ENCODE data around the gene NOTUM.

NOTUM gene

DNA sequence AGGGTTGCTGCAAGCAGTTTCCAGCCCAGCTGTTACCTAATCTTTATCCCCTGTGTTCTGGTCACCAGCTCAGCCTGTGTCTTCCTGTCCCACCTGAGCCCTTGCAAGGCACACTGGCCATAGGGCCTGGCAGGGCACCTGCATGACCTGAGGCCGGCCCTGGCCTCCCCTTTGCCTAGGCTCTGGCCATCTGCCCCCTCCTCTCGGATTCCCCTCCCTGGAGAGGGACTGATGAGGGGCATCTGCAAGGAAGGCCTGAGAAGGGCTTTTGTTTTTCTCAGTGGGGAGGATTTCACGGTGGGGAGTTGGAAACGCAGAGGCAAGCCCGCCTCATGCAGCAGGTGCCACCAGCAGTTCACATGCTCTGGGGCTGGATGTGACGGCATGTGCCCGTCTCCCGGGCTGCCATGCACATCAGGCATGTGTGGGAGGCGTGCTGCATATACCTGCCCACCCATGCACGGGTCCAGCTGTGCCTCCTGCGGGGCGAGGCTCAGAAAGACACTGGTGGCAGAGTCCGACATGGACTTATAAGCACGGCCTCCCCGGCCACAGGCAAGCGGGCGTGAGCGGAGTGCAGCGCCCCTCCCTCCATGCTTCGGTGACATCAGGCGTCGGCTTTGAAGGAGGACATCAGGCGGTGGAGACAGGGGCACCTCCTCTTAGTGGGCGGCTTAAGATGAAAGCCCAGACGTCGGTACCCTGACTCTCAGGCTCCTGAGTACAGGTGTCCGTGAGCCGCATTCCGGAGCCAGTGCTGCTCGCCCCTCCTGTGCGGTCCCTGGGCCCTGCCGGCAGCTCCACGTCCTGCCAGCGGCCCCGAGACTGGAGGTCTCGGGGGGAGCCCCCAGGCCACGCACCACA is 33.0 kb upstream of the NOTUM start:
- POLR2A ChIA-PET, result interaction anchor here (0.6 kb wide), 1 partner anchor 140 kb away, joined by 3 read pairs; no protein-coding TSS in a partner anchor
- Histone ChIP-seq H3K4me3 (ENCODE audit: low read depth, low read length) (no peak overlapping the region), H3K4me1 (ENCODE audit: control insufficient read depth, insufficient read depth, low read length) (peaks cover 7% of the 10 kb centered on the region), H3K27ac (ENCODE audit: extremely low read depth, low read depth, low read length) (no peak overlapping the region), H3K36me3 (ENCODE audit: control insufficient read depth in 2 of 2, insufficient read depth in 1 of 2, low read length in 2 of 2) (peaks cover 0 to 18% of the 10 kb centered on the region in 2 experiments; a peak in 1 of 3 replicates), H3K9me3 (ENCODE audit: control insufficient read depth, insufficient read depth, low read depth, low read length) (no peaks in the 10 kb centered on the region)
- CTCF ChIA-PET, result interaction anchor here (1.4 kb wide), 1 partner anchor 26 kb away, joined by 4 read pairs; no protein-coding TSS in a partner anchor
- TF ChIP-seq ZNF211 (tag by site-specific recombination; IDR thresholded peaks at IDR 0.05; ENCODE audit: low read depth) (no peak), ZFHX2 (tag by site-specific recombination; conservative IDR thresholded peaks at IDR 0.05) (0 out of 2 replicates have a peak, but pooled peaks have one; percentile 10), ZNF423 (tag by site-specific recombination; IDR thresholded peaks at IDR 0.05) (no peak), ZNF302 (tag by site-specific recombination; IDR thresholded peaks at IDR 0.05; ENCODE audit: low read depth) (no peak), RBAK (tag by site-specific recombination; IDR thresholded peaks at IDR 0.05) (no peak), HOXD13 (CRISPR knock-in tag; IDR thresholded peaks at IDR 0.05; ENCODE audit: borderline replicate concordance) (no peak), ZNF600 (tag by site-specific recombination; IDR thresholded peaks at IDR 0.05) (0 out of 2 replicates have a peak, but pooled peaks have one; percentile 8), ZNF10 (tag by site-specific recombination; IDR thresholded peaks at IDR 0.05) (0 out of 2 replicates have a peak, but pooled peaks have one; percentile 42), ZNF169 (tag by site-specific recombination; IDR thresholded peaks at IDR 0.05) (no peak), ZNF350 (tag by site-specific recombination; IDR thresholded peaks at IDR 0.05) (no peak), ZIC2 (tag by site-specific recombination; IDR thresholded peaks at IDR 0.05) (peak; percentile 45), SP2 (tag by site-specific recombination; IDR thresholded peaks at IDR 0.05) (peak; percentile 19; the same call in 1 of the 2 replicates), ZNF416 (tag by site-specific recombination; IDR thresholded peaks at IDR 0.05) (no peak), ZNF747 (tag by site-specific recombination; IDR thresholded peaks at IDR 0.05) (no peak), REPIN1 (tag by site-specific recombination; IDR thresholded peaks at IDR 0.05; ENCODE audit: low read depth) (no peak), ZNF621 (tag by site-specific recombination; IDR thresholded peaks at IDR 0.05) (no peak), WT1 (tag by site-specific recombination; IDR thresholded peaks at IDR 0.05) (no peak), ZBTB20 (tag by site-specific recombination; IDR thresholded peaks at IDR 0.05) (no peak)
- TF ChIP-seq, protein P1, sequence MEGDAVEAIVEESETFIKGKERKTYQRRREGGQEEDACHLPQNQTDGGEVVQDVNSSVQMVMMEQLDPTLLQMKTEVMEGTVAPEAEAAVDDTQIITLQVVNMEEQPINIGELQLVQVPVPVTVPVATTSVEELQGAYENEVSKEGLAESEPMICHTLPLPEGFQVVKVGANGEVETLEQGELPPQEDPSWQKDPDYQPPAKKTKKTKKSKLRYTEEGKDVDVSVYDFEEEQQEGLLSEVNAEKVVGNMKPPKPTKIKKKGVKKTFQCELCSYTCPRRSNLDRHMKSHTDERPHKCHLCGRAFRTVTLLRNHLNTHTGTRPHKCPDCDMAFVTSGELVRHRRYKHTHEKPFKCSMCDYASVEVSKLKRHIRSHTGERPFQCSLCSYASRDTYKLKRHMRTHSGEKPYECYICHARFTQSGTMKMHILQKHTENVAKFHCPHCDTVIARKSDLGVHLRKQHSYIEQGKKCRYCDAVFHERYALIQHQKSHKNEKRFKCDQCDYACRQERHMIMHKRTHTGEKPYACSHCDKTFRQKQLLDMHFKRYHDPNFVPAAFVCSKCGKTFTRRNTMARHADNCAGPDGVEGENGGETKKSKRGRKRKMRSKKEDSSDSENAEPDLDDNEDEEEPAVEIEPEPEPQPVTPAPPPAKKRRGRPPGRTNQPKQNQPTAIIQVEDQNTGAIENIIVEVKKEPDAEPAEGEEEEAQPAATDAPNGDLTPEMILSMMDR (tag by site-specific recombination; IDR thresholded peaks at IDR 0.05), result no peak
- TF ChIP-seq, protein P2, sequence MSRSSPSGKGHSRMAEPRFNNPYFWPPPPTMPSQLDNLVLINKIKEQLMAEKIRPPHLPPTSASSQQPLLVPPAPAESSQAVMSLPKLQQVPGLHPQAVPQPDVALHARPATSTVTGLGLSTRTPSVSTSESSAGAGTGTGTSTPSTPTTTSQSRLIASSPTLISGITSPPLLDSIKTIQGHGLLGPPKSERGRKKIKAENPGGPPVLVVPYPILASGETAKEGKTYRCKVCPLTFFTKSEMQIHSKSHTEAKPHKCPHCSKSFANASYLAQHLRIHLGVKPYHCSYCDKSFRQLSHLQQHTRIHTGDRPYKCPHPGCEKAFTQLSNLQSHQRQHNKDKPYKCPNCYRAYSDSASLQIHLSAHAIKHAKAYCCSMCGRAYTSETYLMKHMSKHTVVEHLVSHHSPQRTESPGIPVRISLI (tag by site-specific recombination; IDR thresholded peaks at IDR 0.05), result no peak
- TF ChIP-seq, protein P3, sequence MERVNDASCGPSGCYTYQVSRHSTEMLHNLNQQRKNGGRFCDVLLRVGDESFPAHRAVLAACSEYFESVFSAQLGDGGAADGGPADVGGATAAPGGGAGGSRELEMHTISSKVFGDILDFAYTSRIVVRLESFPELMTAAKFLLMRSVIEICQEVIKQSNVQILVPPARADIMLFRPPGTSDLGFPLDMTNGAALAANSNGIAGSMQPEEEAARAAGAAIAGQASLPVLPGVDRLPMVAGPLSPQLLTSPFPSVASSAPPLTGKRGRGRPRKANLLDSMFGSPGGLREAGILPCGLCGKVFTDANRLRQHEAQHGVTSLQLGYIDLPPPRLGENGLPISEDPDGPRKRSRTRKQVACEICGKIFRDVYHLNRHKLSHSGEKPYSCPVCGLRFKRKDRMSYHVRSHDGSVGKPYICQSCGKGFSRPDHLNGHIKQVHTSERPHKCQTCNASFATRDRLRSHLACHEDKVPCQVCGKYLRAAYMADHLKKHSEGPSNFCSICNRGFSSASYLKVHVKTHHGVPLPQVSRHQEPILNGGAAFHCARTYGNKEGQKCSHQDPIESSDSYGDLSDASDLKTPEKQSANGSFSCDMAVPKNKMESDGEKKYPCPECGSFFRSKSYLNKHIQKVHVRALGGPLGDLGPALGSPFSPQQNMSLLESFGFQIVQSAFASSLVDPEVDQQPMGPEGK (tag by site-specific recombination; IDR thresholded peaks at IDR 0.05), result no peak
- TF ChIP-seq, protein P4, sequence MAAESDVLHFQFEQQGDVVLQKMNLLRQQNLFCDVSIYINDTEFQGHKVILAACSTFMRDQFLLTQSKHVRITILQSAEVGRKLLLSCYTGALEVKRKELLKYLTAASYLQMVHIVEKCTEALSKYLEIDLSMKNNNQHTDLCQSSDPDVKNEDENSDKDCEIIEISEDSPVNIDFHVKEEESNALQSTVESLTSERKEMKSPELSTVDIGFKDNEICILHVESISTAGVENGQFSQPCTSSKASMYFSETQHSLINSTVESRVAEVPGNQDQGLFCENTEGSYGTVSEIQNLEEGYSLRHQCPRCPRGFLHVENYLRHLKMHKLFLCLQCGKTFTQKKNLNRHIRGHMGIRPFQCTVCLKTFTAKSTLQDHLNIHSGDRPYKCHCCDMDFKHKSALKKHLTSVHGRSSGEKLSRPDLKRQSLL (tag by site-specific recombination; IDR thresholded peaks at IDR 0.05), result peak; percentile 46
- TF ChIP-seq, protein P5, sequence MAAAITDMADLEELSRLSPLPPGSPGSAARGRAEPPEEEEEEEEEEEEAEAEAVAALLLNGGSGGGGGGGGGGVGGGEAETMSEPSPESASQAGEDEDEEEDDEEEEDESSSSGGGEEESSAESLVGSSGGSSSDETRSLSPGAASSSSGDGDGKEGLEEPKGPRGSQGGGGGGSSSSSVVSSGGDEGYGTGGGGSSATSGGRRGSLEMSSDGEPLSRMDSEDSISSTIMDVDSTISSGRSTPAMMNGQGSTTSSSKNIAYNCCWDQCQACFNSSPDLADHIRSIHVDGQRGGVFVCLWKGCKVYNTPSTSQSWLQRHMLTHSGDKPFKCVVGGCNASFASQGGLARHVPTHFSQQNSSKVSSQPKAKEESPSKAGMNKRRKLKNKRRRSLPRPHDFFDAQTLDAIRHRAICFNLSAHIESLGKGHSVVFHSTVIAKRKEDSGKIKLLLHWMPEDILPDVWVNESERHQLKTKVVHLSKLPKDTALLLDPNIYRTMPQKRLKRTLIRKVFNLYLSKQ (tag by site-specific recombination; IDR thresholded peaks at IDR 0.05; ENCODE audit: borderline replicate concordance), result no peak
- TF ChIP-seq, protein P6, sequence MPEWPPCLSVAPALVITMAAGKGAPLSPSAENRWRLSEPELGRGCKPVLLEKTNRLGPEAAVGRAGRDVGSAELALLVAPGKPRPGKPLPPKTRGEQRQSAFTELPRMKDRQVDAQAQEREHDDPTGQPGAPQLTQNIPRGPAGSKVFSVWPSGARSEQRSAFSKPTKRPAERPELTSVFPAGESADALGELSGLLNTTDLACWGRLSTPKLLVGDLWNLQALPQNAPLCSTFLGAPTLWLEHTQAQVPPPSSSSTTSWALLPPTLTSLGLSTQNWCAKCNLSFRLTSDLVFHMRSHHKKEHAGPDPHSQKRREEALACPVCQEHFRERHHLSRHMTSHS (tag by site-specific recombination; IDR thresholded peaks at IDR 0.05), result no peak
- TF ChIP-seq, protein P7, sequence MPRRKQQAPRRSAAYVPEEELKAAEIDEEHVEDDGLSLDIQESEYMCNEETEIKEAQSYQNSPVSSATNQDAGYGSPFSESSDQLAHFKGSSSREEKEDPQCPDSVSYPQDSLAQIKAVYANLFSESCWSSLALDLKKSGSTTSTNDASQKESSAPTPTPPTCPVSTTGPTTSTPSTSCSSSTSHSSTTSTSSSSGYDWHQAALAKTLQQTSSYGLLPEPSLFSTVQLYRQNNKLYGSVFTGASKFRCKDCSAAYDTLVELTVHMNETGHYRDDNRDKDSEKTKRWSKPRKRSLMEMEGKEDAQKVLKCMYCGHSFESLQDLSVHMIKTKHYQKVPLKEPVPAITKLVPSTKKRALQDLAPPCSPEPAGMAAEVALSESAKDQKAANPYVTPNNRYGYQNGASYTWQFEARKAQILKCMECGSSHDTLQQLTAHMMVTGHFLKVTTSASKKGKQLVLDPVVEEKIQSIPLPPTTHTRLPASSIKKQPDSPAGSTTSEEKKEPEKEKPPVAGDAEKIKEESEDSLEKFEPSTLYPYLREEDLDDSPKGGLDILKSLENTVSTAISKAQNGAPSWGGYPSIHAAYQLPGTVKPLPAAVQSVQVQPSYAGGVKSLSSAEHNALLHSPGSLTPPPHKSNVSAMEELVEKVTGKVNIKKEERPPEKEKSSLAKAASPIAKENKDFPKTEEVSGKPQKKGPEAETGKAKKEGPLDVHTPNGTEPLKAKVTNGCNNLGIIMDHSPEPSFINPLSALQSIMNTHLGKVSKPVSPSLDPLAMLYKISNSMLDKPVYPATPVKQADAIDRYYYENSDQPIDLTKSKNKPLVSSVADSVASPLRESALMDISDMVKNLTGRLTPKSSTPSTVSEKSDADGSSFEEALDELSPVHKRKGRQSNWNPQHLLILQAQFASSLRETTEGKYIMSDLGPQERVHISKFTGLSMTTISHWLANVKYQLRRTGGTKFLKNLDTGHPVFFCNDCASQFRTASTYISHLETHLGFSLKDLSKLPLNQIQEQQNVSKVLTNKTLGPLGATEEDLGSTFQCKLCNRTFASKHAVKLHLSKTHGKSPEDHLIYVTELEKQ (tag by site-specific recombination; IDR thresholded peaks at IDR 0.05; ENCODE audit: borderline replicate concordance), result no peak

All from HEK293 (cell line).